Ascending aorta (tissue), 2 donors: ENCODE data around the gene IRF9. TPM values are rescaled to one million over a fixed set of nuclear protein-coding genes. Genes with fewer than 3 reads are reported as not detected.
A peak's percentile ranks its signal among the peaks of the same experiment; 100 is the strongest.

Experiments
- DNase-seq, 2 donors: peaks; one replicate each; pipeline ENCODE4 v3.0.0-alpha.2; 2019; ENCODE audit warnings: low spot score in 2 of 2
- H3K27ac ChIP-seq, 2 donors: fragments of 200-600 bp; sonication (generic); one replicate each; pipeline ENCODE4 v1.5.1; 2016 to 2017; ENCODE audit warnings: mild to moderate bottlenecking in 1 of 2
- H3K27me3 ChIP-seq: fragments of 200-600 bp; sonication (generic); one replicate; pipeline ENCODE4 v1.5.1; 2017
- H3K36me3 ChIP-seq, 2 donors: fragments of 200-600 bp; sonication (generic); one replicate each; pipeline ENCODE4 v1.5.1; 2016
- H3K4me1 ChIP-seq, 2 donors: fragments of 200-600 bp; sonication (generic); one replicate each; pipeline ENCODE4 v1.5.1; 2016 to 2017; ENCODE audit warnings: mild to moderate bottlenecking in 1 of 2
- H3K4me3 ChIP-seq, 2 donors: fragments of 200-600 bp; sonication (generic); one replicate each; pipeline ENCODE4 v1.5.1; 2016 to 2017; ENCODE audit warnings: mild to moderate bottlenecking in 1 of 2
- H3K9me3 ChIP-seq, 2 donors: fragments of 200-600 bp; sonication (generic); one replicate each; pipeline ENCODE4 v1.5.1; 2016
- CTCF ChIP-seq, 3 experiments: fragments of 200-600 bp in 2 of 3; fragments of 450-650 bp in 1 of 3; sonication (generic) in 2 of 3; IDR thresholded peaks; one replicate each; pipeline ENCODE4 v1.5.1; 2016 to 2019; ENCODE audit warnings: antibody characterized with exemption in 3 of 3, mild to moderate bottlenecking in 1 of 3, moderate library complexity in 1 of 3
- intact Hi-C: fragments of 100-400 bp; cut with DNase I; formaldehyde crosslinking; loops from one replicate; pipeline ENCODE4 v1.15.1; 2023
- total RNA-seq: library from RNA; depleted of rRNA; stranded (reverse); fragments of >200 nt; gene quantifications from one replicate; pipeline ENCODE4 v1.1.0, GENCODE V29; 2016

IRF9 gene
- total RNA-seq, 1 donor from 2014 or later, result 24.7 TPM

GRCh38 chr14:24167469-24168114 lies 6.5 kb downstream of the IRF9 start:
- peaks cover 49 to 56% of the 10 kb centered on the region in 2 donors for H3K36me3 ChIP-seq
- DNase-seq, result no peak
- no peak for TF ChIP-seq CTCF (IDR thresholded peaks at IDR 0.05)
- peaks cover 8 to 12% of the 10 kb centered on the region in 2 donors for H3K4me1 ChIP-seq
- no peaks in the 10 kb centered on the region for H3K27me3 ChIP-seq
- H3K27ac ChIP-seq, result no peak overlapping the region
- H3K4me3 ChIP-seq, result no peak overlapping the region
- intact Hi-C loops, result no loop called here
- no peaks in the 10 kb centered on the region for H3K9me3 ChIP-seq

- no peak for TF ChIP-seq CTCF (IDR thresholded peaks at IDR 0.05)
- H3K4me1 ChIP-seq, result peaks cover 2 to 6% of the 10 kb centered on the region in 2 donors
- no peaks in the 10 kb centered on the region for H3K9me3 ChIP-seq
- peak within 1 kb of the TSS; percentile 1 to 18 for H3K27ac ChIP-seq
- H3K36me3 ChIP-seq, result peaks cover 9 to 19% of the 10 kb centered on the region in 2 donors
- H3K4me3 ChIP-seq, result peak within 1 kb of the TSS; percentile 27 to 58
- H3K27me3 ChIP-seq, result no peaks in the 10 kb centered on the region
- DNase-seq, result peak; percentile 38 to 85
- intact Hi-C loops, result no loop called here
Measured at GRCh38 chr14:24171422-24172260, 10.6 kb downstream of the IRF9 start, which contains the start of gene REC8. Gene REC8 (plus strand): TSS chr14:24172080. CDS start chr14:24172553, 473 bp downstream.

- Histone ChIP-seq H3K36me3 (peaks cover 5 to 20% of the 10 kb centered on the region in 2 donors), H3K27ac (peak overlapping the region in 1 of 2 donors; percentile 18), H3K4me3 (peak overlapping the region; percentile 27 to 58), H3K27me3 (no peaks in the 10 kb centered on the region), H3K4me1 (peaks cover 2 to 6% of the 10 kb centered on the region in 2 donors), H3K9me3 (no peaks in the 10 kb centered on the region)
- DNase-seq, result no peak
- intact Hi-C loops, result no loop called here
- no peak for TF ChIP-seq CTCF (IDR thresholded peaks at IDR 0.05)
Measured at GRCh38 chr14:24172261-24172860, 11.3 kb downstream of the IRF9 start.

GRCh38 chr14:24172871-24173281 lies 11.8 kb downstream of the IRF9 start:
- H3K36me3 ChIP-seq, result peaks cover 4 to 20% of the 10 kb centered on the region in 2 donors
- peaks cover 2 to 6% of the 10 kb centered on the region in 2 donors for H3K4me1 ChIP-seq
- H3K4me3 ChIP-seq, result no peak overlapping the region
- intact Hi-C loops, result no loop called here
- H3K27ac ChIP-seq, result no peak overlapping the region
- no peaks in the 10 kb centered on the region for H3K9me3 ChIP-seq
- no peak for TF ChIP-seq CTCF (IDR thresholded peaks at IDR 0.05)
- no peaks in the 10 kb centered on the region for H3K27me3 ChIP-seq
- no peak for DNase-seq

GRCh38 chr14:24176599-24176998 lies 15.5 kb downstream of the IRF9 start:
- intact Hi-C loops, result no loop called here
- H3K4me1 ChIP-seq, result peaks cover 0 to 3% of the 10 kb centered on the region in 2 donors
- no peak for DNase-seq
- no peak overlapping the region for H3K27ac ChIP-seq
- no peak overlapping the region for H3K4me3 ChIP-seq
- TF ChIP-seq CTCF (IDR thresholded peaks at IDR 0.05), result no peak
- no peaks in the 10 kb centered on the region for H3K9me3 ChIP-seq
- peaks cover 20 to 40% of the 10 kb centered on the region in 2 donors for H3K36me3 ChIP-seq
- H3K27me3 ChIP-seq, result no peaks in the 10 kb centered on the region
